ENCODE results near the gene TP53BP2.

Gene TP53BP2

GRCh38 chr1:223776826-223777454, 68.8 kb downstream of the TP53BP2 start:
- TF ChIP-seq GABPA (IDR thresholded peaks at IDR 0.05; ENCODE audit: low read depth) (no peak), REST (IDR thresholded peaks at IDR 0.05; ENCODE audit: insufficient replicate concordance, low read depth) (no peak), SPI1 (IDR thresholded peaks at IDR 0.05; ENCODE audit: borderline replicate concordance, low read depth) (no peak), POLR2AphosphoS5 (IDR thresholded peaks at IDR 0.05; ENCODE audit: low read depth) (no peak), CTCF (IDR thresholded peaks at IDR 0.05; ENCODE audit: insufficient read depth, low read length) (no peak)
- no peak overlapping the region for H3K4me3 ChIP-seq (replicated peaks; ENCODE audit: insufficient read depth, low read length)
- DNase-seq (ENCODE audit: low read depth in 1 of 2, low spot score in 1 of 2) = no peak
- no peak overlapping the region for H3K27ac ChIP-seq (replicated peaks)
- no peaks in the 10 kb centered on the region for H3K27me3 ChIP-seq (ENCODE audit: insufficient read depth, poor library complexity, severe bottlenecking)

GRCh38 chr1:223776075-223776814, 69.5 kb downstream of the TP53BP2 start:
- Histone ChIP-seq H3K27ac (replicated peaks) (no peak overlapping the region), H3K4me3 (replicated peaks; ENCODE audit: insufficient read depth, low read length) (no peak overlapping the region), H3K27me3 (ENCODE audit: insufficient read depth, poor library complexity, severe bottlenecking) (no peaks in the 10 kb centered on the region)
- TF ChIP-seq SPI1 (IDR thresholded peaks at IDR 0.05; ENCODE audit: borderline replicate concordance, low read depth) (no peak), REST (IDR thresholded peaks at IDR 0.05; ENCODE audit: insufficient replicate concordance, low read depth) (no peak), POLR2AphosphoS5 (IDR thresholded peaks at IDR 0.05; ENCODE audit: low read depth) (no peak), GABPA (IDR thresholded peaks at IDR 0.05; ENCODE audit: low read depth) (no peak), CTCF (IDR thresholded peaks at IDR 0.05; ENCODE audit: insufficient read depth, low read length) (no peak)
- DNase-seq (ENCODE audit: low read depth in 1 of 2, low spot score in 1 of 2) = no peak

GRCh38 chr1:223775711-223776074, 70.1 kb downstream of the TP53BP2 start:
- H3K27me3 ChIP-seq (ENCODE audit: insufficient read depth, poor library complexity, severe bottlenecking) = no peaks in the 10 kb centered on the region
- H3K27ac ChIP-seq (replicated peaks) = no peak overlapping the region
- H3K4me3 ChIP-seq (replicated peaks; ENCODE audit: insufficient read depth, low read length) = no peak overlapping the region
- DNase-seq (ENCODE audit: low read depth in 1 of 2, low spot score in 1 of 2) = no peak
- TF ChIP-seq REST (IDR thresholded peaks at IDR 0.05; ENCODE audit: insufficient replicate concordance, low read depth) (no peak), POLR2AphosphoS5 (IDR thresholded peaks at IDR 0.05; ENCODE audit: low read depth) (no peak), CTCF (IDR thresholded peaks at IDR 0.05; ENCODE audit: insufficient read depth, low read length) (no peak), GABPA (IDR thresholded peaks at IDR 0.05; ENCODE audit: low read depth) (no peak), SPI1 (IDR thresholded peaks at IDR 0.05; ENCODE audit: borderline replicate concordance, low read depth) (no peak)
